Esophagus muscularis mucosa (tissue), 4 donors: ENCODE data around the gene TMEM132C.

Source experiments
- EP300 ChIP-seq: sonication (generic); formaldehyde crosslinking; IDR thresholded peaks from one replicate; pipeline ENCODE4 v1.6.1; 2017; ENCODE audit warnings: antibody characterized with exemption
- POLR2A ChIP-seq: fragments of 450-650 bp; IDR thresholded peaks from one replicate; pipeline ENCODE4 v1.6.1; 2017; ENCODE audit warnings: antibody characterized with exemption, moderate library complexity, mild to moderate bottlenecking, low read depth
- POLR2AphosphoS5 ChIP-seq, 2 donors: sonication (generic); formaldehyde crosslinking; IDR thresholded peaks; one replicate each; pipeline ENCODE4 v1.6.1; 2017; ENCODE audit warnings: antibody characterized with exemption in 2 of 2
- TF ChIP-seq, protein P1 (sequence below), 3 experiments: fragments of 200-600 bp in 2 of 3; fragments of 450-650 bp in 1 of 3; sonication (generic) in 2 of 3; IDR thresholded peaks; one replicate each; pipeline ENCODE4 v1.5.1; 2017 to 2019; ENCODE audit warnings: antibody characterized with exemption in 3 of 3, mild to moderate bottlenecking in 2 of 3, moderate library complexity in 1 of 3

DNA sequence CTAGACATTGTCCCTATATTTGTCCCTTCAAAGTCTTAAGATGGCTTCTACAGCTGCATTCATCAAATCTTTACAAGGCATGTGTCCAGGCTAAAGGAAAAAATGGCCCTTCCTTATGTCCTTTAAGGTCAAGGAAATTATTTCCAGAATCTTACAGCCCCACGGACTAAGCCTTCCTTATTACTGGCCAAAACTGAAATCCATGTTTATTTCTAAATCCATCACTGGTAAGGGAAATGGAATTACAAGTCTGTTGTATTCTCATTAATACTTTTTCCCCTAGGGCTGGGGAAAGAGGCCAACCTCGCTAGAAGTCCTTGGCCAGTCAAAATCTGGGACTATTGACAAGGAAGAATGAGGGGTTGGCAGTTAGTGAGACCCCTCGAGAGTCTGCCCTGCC, 252.5 kb downstream of the TMEM132C start:
- TF ChIP-seq, protein P1, sequence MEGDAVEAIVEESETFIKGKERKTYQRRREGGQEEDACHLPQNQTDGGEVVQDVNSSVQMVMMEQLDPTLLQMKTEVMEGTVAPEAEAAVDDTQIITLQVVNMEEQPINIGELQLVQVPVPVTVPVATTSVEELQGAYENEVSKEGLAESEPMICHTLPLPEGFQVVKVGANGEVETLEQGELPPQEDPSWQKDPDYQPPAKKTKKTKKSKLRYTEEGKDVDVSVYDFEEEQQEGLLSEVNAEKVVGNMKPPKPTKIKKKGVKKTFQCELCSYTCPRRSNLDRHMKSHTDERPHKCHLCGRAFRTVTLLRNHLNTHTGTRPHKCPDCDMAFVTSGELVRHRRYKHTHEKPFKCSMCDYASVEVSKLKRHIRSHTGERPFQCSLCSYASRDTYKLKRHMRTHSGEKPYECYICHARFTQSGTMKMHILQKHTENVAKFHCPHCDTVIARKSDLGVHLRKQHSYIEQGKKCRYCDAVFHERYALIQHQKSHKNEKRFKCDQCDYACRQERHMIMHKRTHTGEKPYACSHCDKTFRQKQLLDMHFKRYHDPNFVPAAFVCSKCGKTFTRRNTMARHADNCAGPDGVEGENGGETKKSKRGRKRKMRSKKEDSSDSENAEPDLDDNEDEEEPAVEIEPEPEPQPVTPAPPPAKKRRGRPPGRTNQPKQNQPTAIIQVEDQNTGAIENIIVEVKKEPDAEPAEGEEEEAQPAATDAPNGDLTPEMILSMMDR (IDR thresholded peaks at IDR 0.05): no peak
- TF ChIP-seq POLR2A (no peak), POLR2AphosphoS5 (IDR thresholded peaks at IDR 0.05) (no peak), EP300 (no peak)
